Tibial nerve (tissue), 4 donors: ENCODE results near the gene NWD2.

Experiments used
- EP300 ChIP-seq, 2 donors: sonication (generic); formaldehyde crosslinking; IDR thresholded peaks; one replicate each; pipeline ENCODE4 v1.6.1; 2017; ENCODE audit warnings: antibody characterized with exemption in 2 of 2, mild to moderate bottlenecking in 1 of 2
- POLR2A ChIP-seq, 2 donors: fragments of 450-650 bp; IDR thresholded peaks; one replicate each; pipeline ENCODE4 v1.6.1; 2017; ENCODE audit warnings: antibody characterized with exemption in 2 of 2, mild to moderate bottlenecking in 2 of 2, moderate library complexity in 2 of 2
- TF ChIP-seq, protein P1 (sequence below), 5 experiments: fragments of 200-600 bp in 3 of 5; fragments of 450-650 bp in 2 of 5; sonication (generic) in 3 of 5; IDR thresholded peaks; one replicate each; pipeline ENCODE4 v1.5.1; 2016 to 2019; ENCODE audit warnings: antibody characterized with exemption in 5 of 5, mild to moderate bottlenecking in 3 of 5, moderate library complexity in 2 of 5

DNA sequence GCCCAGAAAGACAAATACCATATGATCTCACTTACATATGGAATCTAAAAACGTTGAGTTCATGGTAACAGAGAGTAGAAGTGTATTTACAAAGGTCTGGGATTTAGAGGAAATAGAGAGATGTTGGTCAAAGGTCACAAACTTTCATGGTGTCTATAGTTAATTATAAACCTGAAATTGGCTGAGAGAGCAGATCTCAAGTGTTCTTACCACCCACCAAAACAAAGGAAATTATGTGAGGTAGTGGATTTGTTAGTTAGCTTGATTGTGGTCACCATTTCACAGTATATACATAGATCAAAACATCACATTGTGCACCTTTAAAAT is 186.8 kb downstream of the NWD2 start:
- TF ChIP-seq POLR2A (IDR thresholded peaks at IDR 0.05): no peak
- TF ChIP-seq, protein P1, sequence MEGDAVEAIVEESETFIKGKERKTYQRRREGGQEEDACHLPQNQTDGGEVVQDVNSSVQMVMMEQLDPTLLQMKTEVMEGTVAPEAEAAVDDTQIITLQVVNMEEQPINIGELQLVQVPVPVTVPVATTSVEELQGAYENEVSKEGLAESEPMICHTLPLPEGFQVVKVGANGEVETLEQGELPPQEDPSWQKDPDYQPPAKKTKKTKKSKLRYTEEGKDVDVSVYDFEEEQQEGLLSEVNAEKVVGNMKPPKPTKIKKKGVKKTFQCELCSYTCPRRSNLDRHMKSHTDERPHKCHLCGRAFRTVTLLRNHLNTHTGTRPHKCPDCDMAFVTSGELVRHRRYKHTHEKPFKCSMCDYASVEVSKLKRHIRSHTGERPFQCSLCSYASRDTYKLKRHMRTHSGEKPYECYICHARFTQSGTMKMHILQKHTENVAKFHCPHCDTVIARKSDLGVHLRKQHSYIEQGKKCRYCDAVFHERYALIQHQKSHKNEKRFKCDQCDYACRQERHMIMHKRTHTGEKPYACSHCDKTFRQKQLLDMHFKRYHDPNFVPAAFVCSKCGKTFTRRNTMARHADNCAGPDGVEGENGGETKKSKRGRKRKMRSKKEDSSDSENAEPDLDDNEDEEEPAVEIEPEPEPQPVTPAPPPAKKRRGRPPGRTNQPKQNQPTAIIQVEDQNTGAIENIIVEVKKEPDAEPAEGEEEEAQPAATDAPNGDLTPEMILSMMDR (IDR thresholded peaks at IDR 0.05): no peak
- no peak for TF ChIP-seq EP300 (IDR thresholded peaks at IDR 0.05)
